Panc1 (cell line): ENCODE results near the gene UBE2J1. TPM values are rescaled to one million over a fixed set of nuclear protein-coding genes. Genes with fewer than 3 reads are reported as not detected.

Experiments
- ATAC-seq: fragments of 200-7000 bp; cut with Tn5 transposase; 2 replicates; pipeline ENCODE4 v1.9.1; 2020; ENCODE audit warnings: mild to moderate bottlenecking, moderate library complexity
- BruUV-seq: library from RNA; stranded (reverse); fragments of 400-500 nt; replicated peaks from 2 replicates; lab custom pipeline; 2021; lab: Mats Ljungman, UMichigan
- CTCF ChIA-PET: fragments of 300-600 bp; sonication (Branson Sonifier 250); formaldehyde crosslinking; loops from one replicate; lab custom pipeline; 2022; ENCODE audit warnings: antibody characterized with exemption; lab: Charles Lee
- POLR2A ChIA-PET: fragments of 300-600 bp; sonication (Branson Sonifier 250); formaldehyde crosslinking; loops from one replicate; lab custom pipeline; 2022; ENCODE audit warnings: antibody characterized with exemption; lab: Charles Lee
- DNase-seq: peaks from one replicate; pipeline ENCODE4 v3.0.0-alpha.2; 2010; ENCODE audit warnings: low read depth, low spot score
- H3K27ac ChIP-seq: 2 replicates; pipeline ENCODE4 v1.5.1; 2011; ENCODE audit warnings: mild to moderate bottlenecking, low read length, inconsistent platforms
- H3K27me3 ChIP-seq: fragments of 200-500 bp; sonication (Bioruptor generic); 2 replicates; pipeline ENCODE4 v1.6.0; 2014; ENCODE audit warnings: low read length, inconsistent platforms; ENCODE audit not compliant: control insufficient read depth, insufficient read depth
- H3K36me3 ChIP-seq: fragments of 200-500 bp; sonication (Bioruptor generic); 2 replicates; pipeline ENCODE4 v1.5.1; 2014; ENCODE audit warnings: inconsistent platforms, mild to moderate bottlenecking, low read length, moderate library complexity; ENCODE audit not compliant: control insufficient read depth, insufficient read depth
- H3K4me1 ChIP-seq: 2 replicates; pipeline ENCODE4 v1.5.1; 2011; ENCODE audit warnings: inconsistent platforms, mild to moderate bottlenecking, low read length, moderate library complexity; ENCODE audit not compliant: control insufficient read depth, insufficient read depth
- H3K4me3 ChIP-seq, 2 experiments: 2 replicates each; pipeline ENCODE4 v1.5.1; 2011 to 2012; ENCODE audit warnings: low read depth in 2 of 2, low read length in 2 of 2, mild to moderate bottlenecking in 2 of 2, inconsistent platforms in 1 of 2, moderate library complexity in 1 of 2
- H3K9me3 ChIP-seq: fragments of 200-500 bp; sonication (Bioruptor generic); 2 replicates; pipeline ENCODE4 v1.5.1; 2014; ENCODE audit warnings: low read depth, mild to moderate bottlenecking, inconsistent platforms, low read length, moderate library complexity; ENCODE audit not compliant: control insufficient read depth, insufficient read depth
- CTCF ChIP-seq: fragments of 450-650 bp; IDR thresholded peaks from 2 replicates; pipeline ENCODE4 v1.5.1; 2017; ENCODE audit warnings: mild to moderate bottlenecking
- POLR2AphosphoS5 ChIP-seq: IDR thresholded peaks from 2 replicates; pipeline ENCODE4 v1.6.1; 2012; ENCODE audit warnings: mild to moderate bottlenecking, low read depth, low read length, moderate library complexity
- REST ChIP-seq, 2 experiments: IDR thresholded peaks; 2 replicates each; pipeline ENCODE4 v1.6.1; 2011 to 2012; ENCODE audit warnings: low read depth in 2 of 2, control low read depth in 1 of 2, low read length in 1 of 2, mild to moderate bottlenecking in 1 of 2, moderate library complexity in 1 of 2; ENCODE audit not compliant: insufficient read depth in 1 of 2
- SIN3A ChIP-seq: IDR thresholded peaks from 2 replicates; pipeline ENCODE4 v1.6.1; 2012; ENCODE audit warnings: low read depth, mild to moderate bottlenecking, low read length, moderate library complexity, borderline replicate concordance; ENCODE audit not compliant: insufficient read depth
- TCF7L2 ChIP-seq: IDR thresholded peaks from 2 replicates; pipeline ENCODE4 v1.6.1; 2011; ENCODE audit warnings: mild to moderate bottlenecking, low read depth, low read length, inconsistent platforms
- in situ Hi-C: cut with HindIII; loops from 2 replicates; pipeline ENCODE4 v1.10.0; 2016; ENCODE audit warnings: low sequenced_read_pairs, low pct_unique_long_range_greater_than_20kb
- intact Hi-C: fragments of 100-400 bp; cut with micrococcal nuclease; formaldehyde crosslinking; loops from one replicate; pipeline ENCODE4 v1.10.0; 2022; ENCODE audit not compliant: unreplicated experiment
- total RNA-seq: library from RNA; stranded (reverse); gene quantifications from one replicate; pipeline ENCODE4 v1.2.1, GENCODE V29; 2021; ENCODE audit not compliant: unreplicated experiment

UBE2J1 gene
- total RNA-seq, 1 experiment from 2014 or later: 30.5 TPM

- CTCF ChIA-PET: interaction anchor here (0.6 kb wide), 1 partner anchor 74 kb away, joined by 3 read pairs; no protein-coding TSS in a partner anchor
- ATAC-seq (no peak), DNase-seq (no peak)
- TF ChIP-seq SIN3A (no peak), TCF7L2 (no peak), REST (IDR thresholded peaks at IDR 0.05; ENCODE audit: insufficient read depth in 1 of 2, low read depth in 2 of 2, low read length in 1 of 2) (no peak), POLR2AphosphoS5 (no peak), CTCF (no peak)
- Histone ChIP-seq H3K36me3 (no peaks in the 10 kb centered on the region), H3K9me3 (no peaks in the 10 kb centered on the region), H3K27ac (no peak overlapping the region), H3K27me3 (no peaks in the 10 kb centered on the region), H3K4me1 (no peaks in the 10 kb centered on the region), H3K4me3 (no peak overlapping the region)
- intact Hi-C loops: no loop called here
- POLR2A ChIA-PET: no interaction called here
- BruUV-seq: no TSS peak
- in situ Hi-C loops: no loop called here
Measured at GRCh38 chr6:89282749-89283148, 69.8 kb downstream of the UBE2J1 start.

- intact Hi-C loops (no loop called here), in situ Hi-C loops (no loop called here)
- BruUV-seq: no TSS peak
- peak; percentile 74; the same call in 1 of the 2 replicates for ATAC-seq
- no peak for TF ChIP-seq POLR2AphosphoS5
- peak; percentile 60 for TF ChIP-seq CTCF
- Histone ChIP-seq H3K4me1 (no peaks in the 10 kb centered on the region), H3K36me3 (no peaks in the 10 kb centered on the region), H3K27me3 (no peaks in the 10 kb centered on the region), H3K9me3 (no peaks in the 10 kb centered on the region), H3K27ac (no peak overlapping the region), H3K4me3 (no peak overlapping the region)
- no peak for DNase-seq
- POLR2A ChIA-PET: no interaction called here
- CTCF ChIA-PET: no interaction called here
Measured at GRCh38 chr6:89281779-89282246, 70.7 kb downstream of the UBE2J1 start.
